ENCODE measurements around the gene NUDC. TPM values are rescaled to one million over a fixed set of nuclear protein-coding genes. Genes with fewer than 3 reads are reported as not detected.
"Not testable (repeated sequence)": the region's sequence is repeated elsewhere in the genome, so short reads cannot be mapped to it uniquely, and the experiment has no call there.

Gene NUDC
- total RNA-seq, 1 donor from 2014 or later, result 18.5 TPM

DNA sequence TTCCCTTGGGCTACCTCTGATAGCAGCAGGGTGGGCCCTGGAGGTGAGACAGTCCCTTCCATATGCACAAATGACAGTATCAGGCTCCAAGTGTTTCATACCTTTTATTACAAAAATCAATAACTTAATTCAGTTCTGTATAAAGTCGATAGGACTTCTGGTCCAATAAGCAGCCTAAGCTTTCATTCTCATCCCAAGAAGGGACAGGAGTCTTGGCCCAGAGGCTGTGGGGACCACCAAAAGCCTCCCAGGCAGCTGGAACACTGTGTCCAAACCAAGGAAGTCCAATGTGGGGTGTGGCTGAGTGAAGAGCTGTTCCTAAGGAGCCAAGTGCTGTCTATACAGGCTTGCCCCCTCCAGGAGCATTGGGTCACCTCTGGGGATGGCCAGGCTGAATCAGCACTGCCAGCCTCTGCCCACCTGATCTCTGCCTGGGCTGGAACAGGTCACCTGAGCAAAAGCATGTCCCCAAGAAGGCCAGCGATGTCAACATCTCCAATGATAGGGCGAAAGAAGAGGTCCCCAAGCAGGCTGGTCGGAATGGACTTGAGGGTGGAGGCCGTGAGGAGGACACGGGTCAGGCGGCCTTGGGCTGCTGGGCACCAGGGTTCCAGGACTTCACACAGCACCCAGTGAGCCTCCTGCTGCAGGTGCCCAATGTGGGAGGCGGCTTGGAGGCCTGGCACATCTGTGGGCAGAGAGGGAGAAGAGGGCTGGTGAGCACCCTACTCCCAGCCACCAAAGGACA is 10.0 kb upstream of the NUDC start:
- DNase-seq (ENCODE audit: low read depth in 2 of 2), result no peak

DNA sequence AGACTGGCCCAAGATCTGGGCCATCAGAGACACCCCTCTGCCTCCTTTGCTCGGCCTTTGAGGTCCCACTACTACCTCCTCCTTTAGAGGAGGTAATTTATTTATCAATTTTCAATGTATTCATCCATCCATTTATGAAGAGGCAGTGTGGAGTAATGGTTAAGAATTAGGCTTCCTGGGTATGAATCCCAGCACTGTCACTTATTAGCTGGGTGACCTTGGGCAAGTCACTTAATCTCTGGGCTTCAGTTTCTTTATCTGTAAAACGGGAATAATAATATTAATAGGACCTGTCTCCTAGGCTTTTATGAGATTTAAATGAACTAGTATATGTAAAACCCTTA is 9.4 kb upstream of the NUDC start:
- no peak for DNase-seq (ENCODE audit: low read depth in 2 of 2)

DNA sequence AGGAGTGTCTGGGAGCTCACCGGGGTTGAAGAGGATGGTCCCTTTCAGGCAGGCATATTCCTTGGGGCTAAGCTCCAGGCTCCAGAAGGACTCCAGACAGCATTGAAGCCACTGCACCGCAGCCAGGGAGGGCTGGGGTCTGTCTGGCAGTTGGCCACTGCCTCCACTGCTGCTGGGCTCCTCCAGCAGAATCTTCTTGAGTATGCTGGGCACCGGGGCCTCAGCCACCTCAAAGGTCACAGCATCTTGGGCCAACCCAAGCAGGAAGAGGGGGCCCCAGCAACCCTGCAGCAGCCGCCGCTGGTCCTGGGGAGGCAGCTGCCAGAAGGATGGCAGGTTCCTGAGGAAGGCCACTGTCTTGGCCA is 8.2 kb upstream of the NUDC start:
- no peak for DNase-seq (ENCODE audit: low read depth in 2 of 2)

DNA sequence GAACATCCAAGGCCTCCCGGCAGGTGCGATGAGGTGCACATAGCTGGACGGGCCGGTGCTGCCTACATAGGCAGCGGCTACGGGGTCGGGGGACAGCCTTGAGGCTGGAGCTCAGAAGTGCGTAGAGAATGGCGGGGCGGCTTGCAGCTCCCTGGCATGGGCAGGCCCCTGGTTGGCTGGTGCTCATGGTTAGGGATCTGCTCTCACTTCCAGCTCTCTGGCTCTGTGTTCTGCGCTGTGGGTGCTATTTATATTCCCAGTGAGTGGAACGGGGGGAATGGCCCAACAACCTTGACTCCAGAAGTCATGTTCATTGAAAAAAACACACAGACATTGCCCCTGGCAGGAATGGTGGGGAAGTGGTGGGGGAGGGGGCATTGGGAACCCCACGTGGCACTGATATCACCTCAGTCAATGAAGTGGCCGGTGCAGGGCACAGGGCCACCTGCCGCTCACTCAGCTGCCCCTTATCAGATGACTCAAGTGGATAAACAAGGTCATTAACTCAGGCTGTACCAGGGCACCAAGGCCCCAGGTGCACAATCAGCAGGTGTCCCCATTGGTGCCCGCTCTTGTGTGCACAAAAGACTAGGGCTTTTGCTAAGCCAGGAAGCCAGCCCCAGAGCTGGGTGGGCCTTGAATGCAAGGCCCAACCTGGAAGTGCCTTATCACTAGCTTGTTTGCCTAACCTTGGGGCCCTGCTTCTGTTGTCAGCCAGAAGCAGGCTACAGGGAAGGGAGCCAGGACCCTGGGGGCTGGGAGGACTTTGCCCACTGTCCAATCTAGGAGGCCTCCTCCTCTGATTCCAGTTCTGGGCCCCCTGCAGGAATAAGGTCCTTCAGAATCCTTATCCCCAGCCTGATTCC is 7.6 kb upstream of the NUDC start, which contains the start of gene NR0B2:
TSS of gene NR0B2 (minus strand) at position 222 of the 866 bp plus-strand sequence. CDS start at position 187, 35 bp downstream.
- DNase-seq (ENCODE audit: low read depth in 2 of 2), result peak in 1 of 2 donors; percentile 17

DNA sequence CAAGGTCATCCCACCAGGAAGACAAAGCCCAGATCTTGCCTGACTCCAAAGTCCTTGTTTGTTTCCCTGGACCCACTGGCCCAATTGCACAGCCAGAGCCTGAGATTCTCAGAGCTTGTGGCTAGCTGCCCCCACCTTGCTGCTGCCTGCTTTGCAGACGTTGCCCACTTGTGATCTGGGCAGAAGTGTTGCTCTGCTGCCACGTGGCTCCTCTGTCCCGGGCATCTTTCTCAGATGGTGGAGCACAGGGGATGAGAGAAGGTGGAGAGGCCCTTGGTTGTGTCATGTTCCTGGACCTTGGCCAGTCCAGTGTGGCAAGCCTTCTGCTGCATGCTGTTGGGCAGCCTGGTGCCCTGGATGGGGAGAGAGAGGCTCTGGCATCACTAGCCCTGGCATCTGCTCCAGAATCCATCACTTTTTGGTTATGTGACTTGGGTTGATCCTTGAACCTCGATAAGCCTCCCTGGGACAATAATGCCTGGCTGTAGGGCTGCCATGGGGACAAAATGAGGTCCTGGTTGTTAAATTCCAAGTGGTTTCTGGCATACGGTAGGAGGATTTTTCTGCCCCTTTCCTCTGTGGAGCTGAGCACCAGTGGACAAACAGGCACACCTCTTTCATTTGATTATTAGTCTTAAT is 6.2 kb upstream of the NUDC start:
- no peak for DNase-seq (ENCODE audit: low read depth in 2 of 2)

DNA sequence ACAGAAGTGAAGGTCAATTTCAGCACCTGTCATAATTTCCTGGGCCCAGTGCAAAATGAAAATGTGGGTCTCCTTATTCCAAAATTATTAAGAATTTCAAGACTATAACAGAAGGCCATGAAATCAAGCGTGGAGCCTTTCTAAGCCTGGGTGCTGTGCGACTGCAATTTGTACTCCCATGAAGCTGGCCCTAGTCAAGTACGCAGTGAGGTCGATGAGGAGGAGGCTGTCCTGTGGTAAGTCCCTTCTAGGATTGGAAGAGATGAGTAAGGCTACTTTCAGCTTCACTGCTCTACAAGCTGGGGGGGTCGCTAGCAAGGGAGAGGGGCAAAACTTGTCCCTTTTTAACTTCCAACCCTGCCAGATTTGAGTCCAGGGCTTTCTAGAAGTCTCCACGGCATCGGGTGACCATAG is 410 bp upstream of the NUDC start:
- DNase-seq (ENCODE audit: low read depth in 2 of 2), result no peak

DNA sequence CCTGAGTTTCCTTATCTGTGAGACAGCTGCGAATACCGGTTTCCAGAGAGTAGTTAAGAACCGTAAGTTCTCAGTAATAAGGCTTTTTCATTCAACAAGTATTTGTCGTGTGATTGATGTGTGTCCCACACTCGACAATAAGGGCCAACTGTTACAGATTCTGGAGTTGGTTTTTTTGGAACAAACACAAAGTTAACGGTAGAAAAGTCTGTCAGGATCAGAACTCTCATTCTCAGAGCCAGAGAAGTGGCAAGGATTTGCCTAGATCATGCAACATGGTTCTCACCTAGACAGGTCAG is 837 bp downstream of the NUDC start:
- no peak for DNase-seq (ENCODE audit: low read depth in 2 of 2)

DNA sequence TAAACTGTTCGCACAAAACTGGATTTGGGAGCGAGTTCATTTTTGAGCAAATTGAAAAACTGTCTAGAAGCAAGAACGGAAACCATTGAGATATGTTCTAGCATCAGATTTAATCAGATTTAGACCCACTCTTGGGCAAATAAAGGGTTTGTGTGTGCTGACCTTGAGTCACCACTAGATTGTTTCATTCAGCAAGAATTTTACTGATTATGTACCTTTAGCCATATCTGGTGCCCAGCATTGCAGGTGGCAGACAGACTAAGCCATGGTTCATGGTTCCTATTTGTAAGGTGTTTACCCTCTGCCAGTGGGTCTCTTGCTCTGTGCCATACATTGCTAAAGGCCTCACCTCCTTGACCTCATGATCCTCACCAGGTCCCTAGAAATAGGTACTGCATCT is 1.4 kb downstream of the NUDC start:
- DNase-seq (ENCODE audit: low read depth in 2 of 2), result no peak

DNA sequence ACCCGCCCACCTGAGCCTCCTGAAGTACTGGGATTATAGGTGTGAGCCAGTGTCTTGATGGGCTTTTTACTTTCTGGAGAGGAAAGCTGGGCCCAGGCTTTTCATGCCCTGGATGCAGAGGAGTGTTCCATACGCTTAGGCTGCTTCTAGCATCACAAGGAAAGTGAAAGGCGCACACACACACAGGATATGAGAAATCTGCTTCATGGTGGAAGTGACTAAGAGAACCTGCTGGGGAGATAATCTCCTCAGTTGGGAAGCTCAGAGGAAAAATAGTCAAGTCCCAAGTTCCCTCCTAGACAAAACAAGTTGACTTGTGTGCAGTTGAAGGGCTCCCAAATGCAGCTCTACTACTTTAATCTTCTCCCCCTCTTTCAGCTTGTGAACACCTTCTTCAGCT is 2.2 kb downstream of the NUDC start:
- DNase-seq (ENCODE audit: low read depth in 2 of 2), result peak; percentile 9 to 93

DNA sequence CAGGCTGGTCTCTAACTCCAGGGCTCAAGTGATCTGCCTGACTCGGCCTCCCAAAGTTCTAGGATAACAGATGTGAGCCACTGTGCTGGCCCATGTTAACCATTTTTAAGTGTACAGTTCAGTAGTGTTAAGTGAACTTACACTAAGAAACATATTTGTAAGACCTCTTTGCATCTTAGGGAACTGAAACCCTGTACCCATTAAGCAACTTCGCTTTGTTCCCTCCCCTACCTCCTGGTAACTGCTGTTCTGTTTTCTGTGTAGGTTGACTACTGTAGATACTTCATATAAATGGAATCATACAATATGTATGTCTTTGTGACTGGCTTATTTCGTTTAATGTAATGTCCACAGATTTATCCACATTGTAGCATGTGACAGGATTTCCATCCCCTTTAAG is 11.0 kb downstream of the NUDC start:
- DNase-seq (ENCODE audit: low read depth in 2 of 2), result no peak

DNA sequence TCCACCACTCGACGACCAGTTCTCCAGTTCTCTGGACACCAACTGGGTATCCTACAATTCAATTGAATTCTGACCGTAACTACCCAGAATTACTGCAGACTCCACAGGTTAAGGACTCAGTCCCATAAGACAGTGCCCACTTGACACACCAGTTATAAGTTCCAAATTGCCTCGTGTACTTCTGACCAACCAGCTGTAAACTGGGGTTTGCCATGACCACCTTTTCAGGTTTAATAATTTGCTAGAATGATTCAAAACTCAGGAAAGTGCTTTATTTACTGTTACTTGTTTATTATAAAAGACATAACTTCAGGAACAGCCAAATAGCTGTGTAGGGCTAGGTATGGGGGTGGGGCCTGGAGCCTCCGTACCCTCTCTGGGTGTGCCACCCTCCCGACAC is 15.3 kb downstream of the NUDC start:
- DNase-seq (ENCODE audit: low read depth in 2 of 2), result no peak

DNA sequence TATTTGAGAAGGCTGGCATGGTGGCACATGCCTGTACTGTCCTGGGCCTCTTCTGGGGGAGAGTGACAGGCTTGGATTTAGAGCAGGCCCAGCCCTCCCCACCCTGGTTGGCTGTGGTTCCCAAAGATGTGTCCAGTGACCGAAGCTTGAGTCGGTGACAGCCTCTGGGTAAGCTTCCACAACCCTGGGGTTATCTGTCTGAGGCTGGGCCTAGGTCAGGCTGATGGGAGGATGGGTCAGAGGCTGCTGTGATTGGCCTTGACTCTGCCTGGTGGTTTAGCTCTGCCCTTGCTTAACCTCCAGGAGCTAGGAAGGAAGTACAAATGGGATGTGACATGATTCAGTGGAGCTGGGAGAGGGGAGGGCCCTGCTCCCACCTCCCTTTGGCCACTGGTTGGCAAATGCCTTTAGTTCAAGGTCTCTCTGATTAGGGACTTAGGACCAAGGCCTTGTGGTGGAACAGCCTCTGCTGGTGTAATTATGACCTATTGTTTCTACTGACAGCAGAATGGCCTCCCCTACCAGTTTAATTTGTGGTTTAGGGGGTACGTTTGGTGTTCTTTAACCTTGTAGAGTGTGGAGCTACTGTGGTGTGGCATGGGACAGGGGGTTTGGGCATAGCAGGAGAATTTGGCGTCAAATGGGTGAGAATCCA is 16.6 kb downstream of the NUDC start:
- no peak for DNase-seq (ENCODE audit: low read depth in 2 of 2)

DNA sequence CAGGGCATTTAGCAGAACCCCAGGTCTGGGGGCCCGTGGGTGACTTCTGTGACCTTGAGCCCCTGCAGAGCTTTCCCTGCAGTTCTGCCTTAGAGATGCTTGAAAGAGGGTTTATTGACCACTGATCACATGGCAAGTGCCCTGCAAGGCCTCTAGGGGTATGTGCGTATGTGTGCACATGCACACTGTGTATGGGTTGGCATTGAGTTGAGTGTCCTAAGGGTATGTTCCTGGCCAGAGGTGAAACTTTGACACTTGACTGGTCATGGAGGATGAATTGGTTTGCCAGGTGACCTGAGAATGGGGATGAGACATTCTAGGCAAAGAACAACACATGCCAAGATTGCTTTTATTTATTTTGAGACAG is 17.1 kb downstream of the NUDC start:
- DNase-seq (ENCODE audit: low read depth in 2 of 2), result no peak

DNA sequence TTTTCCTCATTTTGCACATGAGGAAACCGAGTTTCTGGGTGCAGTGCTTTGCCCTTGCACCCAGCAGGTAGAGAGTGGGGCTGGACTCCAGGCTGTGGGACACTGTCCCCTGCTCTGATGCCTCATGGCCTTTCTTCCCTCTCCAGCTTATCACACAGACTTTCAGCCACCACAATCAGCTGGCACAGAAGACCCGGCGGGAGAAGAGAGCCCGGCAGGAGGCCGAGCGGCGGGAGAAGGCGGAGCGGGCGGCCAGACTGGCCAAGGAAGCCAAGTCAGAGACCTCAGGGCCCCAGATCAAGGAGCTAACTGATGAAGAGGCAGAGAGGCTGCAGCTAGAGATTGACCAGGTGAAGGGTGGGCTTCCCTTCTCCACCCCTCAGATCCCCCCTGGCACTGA is 19.8 kb downstream of the NUDC start:
- no peak for DNase-seq (ENCODE audit: low read depth in 2 of 2)

DNA sequence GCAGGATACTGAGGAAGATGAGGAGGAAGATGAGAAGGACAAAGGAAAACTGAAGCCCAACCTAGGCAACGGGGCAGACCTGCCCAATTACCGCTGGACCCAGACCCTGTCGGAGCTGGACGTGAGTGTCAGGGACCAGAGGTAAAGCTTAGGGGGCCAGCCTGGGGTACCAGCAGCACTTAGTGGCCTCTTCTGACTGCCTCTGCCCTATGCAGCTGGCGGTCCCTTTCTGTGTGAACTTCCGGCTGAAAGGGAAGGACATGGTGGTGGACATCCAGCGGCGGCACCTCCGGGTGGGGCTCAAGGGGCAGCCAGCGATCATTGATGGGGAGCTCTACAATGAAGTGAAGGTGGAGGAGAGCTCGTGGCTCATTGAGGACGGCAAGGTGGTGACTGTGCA is 21.1 kb downstream of the NUDC start:
- DNase-seq (ENCODE audit: low read depth in 2 of 2), result no peak

DNA sequence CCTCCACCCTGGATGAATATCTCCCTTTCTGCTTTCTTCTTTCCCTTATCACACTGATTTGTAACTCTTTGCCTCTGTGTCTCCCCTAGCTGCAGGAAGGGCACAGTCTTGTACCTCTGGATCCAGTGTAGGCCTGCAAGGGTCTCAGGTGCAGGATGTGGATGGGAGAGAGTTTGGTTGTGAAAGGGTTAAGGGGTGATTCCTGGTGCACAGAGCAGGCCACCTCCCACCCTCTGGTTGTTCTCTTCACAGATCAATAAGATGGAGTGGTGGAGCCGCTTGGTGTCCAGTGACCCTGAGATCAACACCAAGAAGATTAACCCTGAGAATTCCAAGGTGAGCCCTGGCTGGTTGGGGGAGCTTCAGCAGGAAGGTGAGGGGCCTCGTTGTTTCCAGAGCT is 23.6 kb downstream of the NUDC start:
- no peak for DNase-seq (ENCODE audit: low read depth in 2 of 2)

DNA sequence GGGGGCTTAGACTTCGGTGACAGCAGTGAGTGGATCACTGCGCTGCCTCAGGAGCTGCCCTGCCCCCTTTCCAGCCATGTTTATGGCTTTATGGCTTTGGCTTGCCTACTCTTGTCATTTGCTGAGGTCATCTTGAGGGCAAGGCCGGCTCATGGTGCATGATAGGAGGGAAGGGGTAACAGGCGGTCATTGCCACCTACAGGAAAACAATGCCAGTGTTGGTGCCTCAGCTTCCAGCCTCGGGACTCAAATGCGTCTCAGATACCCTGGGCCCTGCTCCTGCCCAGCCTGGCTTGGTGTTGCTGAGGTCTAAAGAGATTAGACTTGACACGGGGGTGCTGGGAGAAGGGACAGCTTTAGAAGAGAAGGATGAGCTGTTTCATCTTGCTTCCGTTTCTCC is 24.2 kb downstream of the NUDC start:
- DNase-seq (ENCODE audit: low read depth in 2 of 2), result no peak

DNA sequence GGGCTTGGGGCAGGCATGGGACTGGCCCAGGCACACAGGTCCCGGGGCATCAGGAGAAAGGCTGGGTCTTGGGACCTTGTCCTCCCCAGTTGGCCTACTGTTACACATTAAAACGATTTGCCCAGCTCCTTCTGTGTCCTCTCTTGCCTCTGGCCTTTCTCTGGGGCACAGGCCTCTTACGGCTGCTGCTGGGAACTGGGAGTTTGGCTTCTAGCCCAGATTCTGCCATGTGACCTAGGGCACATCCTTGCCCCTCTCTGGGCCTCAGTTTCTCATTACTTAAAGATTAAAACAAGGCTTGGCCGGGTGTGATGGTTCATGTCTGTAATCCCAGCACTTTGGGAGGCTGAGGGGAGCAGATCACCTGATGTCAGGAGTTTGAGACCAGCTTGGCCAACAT is 24.7 kb downstream of the NUDC start:
- DNase-seq (ENCODE audit: low read depth in 2 of 2), result no peak

DNA sequence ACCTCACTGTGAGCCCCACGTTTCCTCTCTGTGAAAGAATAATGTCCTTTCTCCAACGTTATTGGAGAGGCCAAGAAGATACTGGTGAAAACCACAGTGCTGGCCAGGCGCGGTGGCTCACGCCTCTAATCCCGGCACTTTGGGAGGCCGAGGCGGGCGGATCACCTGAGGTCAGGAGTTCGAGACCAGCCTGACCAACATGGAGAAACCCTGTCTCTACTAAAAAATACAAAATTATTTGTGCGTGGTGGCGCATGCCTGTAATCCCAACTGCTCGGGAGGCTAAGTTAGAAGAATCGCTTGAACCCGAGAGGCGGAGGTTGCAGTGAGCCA is 27.1 kb downstream of the NUDC start:
- not testable (repeated sequence) for DNase-seq (ENCODE audit: low read depth in 2 of 2)

DNA sequence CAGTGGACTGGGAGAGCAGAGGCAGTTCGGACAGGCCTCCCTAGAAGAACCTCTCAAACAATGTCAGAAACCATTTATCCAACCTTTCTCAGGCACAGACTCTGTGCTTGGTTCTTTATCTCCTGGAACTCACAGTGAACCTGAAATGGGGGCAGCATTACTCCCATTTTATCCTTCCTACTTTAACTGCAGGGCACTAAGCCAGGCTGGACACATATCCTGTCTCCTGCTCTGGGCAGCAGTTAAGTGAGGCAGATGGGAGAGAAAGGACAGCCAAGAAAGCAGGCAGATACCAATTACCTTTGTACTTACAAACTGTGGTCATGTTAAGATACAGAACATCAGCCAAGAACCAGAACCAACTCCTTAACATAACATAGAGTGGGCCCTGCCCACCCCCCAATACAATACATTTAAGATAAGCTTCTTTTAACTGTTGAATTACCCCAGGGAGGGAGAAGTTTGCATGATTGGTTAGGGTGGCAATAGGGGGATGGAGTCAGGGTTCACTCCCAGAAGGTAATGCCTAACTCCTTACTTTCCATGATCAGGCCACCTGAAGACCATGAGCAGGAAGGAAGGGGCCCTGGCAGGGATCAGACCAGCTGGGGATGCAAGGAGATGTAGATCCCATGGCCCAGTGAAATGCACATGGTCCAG is 27.9 kb downstream of the NUDC start:
- DNase-seq (ENCODE audit: low read depth in 2 of 2), result peak; percentile 12 to 15

DNA sequence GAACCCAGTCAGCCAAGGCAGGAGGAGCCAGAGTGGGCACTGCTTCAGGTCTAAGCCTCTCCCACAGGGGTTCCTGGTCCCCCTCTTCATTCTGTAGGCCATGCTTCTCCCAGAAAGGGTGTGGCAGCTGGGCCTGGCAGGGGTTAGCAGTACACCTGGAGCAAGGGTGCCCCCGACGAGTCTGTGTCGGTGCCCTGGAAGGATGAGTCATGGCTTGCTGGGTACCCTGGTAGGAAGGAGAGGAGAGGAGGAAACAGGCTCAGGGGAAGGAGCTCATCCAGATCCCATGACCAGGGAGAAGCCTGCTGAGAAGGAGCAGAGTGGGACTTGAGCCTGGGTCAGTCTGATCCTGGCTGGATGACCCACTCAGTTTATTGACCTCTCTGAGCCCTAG is 28.4 kb downstream of the NUDC start:
- DNase-seq (ENCODE audit: low read depth in 2 of 2), result peak in 1 of 2 donors; percentile 38

DNA sequence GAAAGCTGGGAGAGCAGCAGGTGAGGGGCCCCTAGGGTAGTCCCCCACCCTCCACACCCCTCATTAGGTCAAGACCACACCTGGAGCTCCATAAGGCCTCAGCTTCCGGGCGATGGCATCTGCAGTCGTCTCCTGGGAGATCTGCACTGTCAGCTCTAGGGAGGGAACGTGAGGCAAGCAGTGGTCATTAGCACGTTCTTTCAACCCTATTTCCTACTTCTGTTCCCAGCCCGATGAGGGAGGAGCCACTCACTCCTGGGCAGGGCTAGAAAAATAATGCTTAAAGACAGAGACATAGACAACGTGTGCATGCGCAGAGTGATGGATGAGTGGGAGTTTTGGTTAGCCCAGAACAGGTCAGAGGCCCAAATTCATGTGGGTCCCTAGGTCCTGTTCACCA is 29.1 kb downstream of the NUDC start:
- peak in 1 of 2 donors; percentile 11 for DNase-seq (ENCODE audit: low read depth in 2 of 2)

Data from lung microvascular endothelial cell (primary cell).